Endothelial cell (in vitro differentiated cells): Measurements from ENCODE around the gene HS3ST5. TPM values are rescaled to one million over a fixed set of nuclear protein-coding genes. Genes with fewer than 3 reads are reported as not detected.

ENCODE experiments used
- DNase-seq: peaks from one replicate; pipeline ENCODE4 v3.0.0; 2021; ENCODE audit warnings: low spot score
- H3K27ac Mint-ChIP-seq: one replicate; pipeline ENCODE4 v1.8.0; 2021; ENCODE audit warnings: mixed read lengths, inconsistent platforms; ENCODE audit not compliant: unreplicated experiment
- H3K27me3 Mint-ChIP-seq: one replicate; pipeline ENCODE4 v1.8.0; 2021; ENCODE audit warnings: mild to moderate bottlenecking, moderate library complexity, mixed read lengths, inconsistent platforms; ENCODE audit not compliant: unreplicated experiment
- H3K36me3 Mint-ChIP-seq: one replicate; pipeline ENCODE4 v1.8.0; 2021; ENCODE audit warnings: mild to moderate bottlenecking, low read depth, mixed read lengths, inconsistent platforms; ENCODE audit not compliant: unreplicated experiment
- H3K4me1 Mint-ChIP-seq: one replicate; pipeline ENCODE4 v1.8.0; 2021; ENCODE audit warnings: mild to moderate bottlenecking, mixed read lengths, inconsistent platforms; ENCODE audit not compliant: unreplicated experiment
- H3K4me3 Mint-ChIP-seq: one replicate; pipeline ENCODE4 v1.8.0; 2021; ENCODE audit warnings: mild to moderate bottlenecking, mixed read lengths, inconsistent platforms; ENCODE audit not compliant: unreplicated experiment
- H3K9me3 Mint-ChIP-seq: one replicate; pipeline ENCODE4 v1.8.0; 2021; ENCODE audit warnings: mixed read lengths, inconsistent platforms; ENCODE audit not compliant: unreplicated experiment
- CTCF ChIP-seq: fragments of 200-600 bp; sonication (generic); IDR thresholded peaks from one replicate; pipeline ENCODE4 v1.5.0; 2021; ENCODE audit warnings: antibody characterized with exemption; ENCODE audit not compliant: unreplicated experiment
- total RNA-seq: library from RNA; stranded (reverse); fragmentation: NEBNext Ultra II Directional; extraction: Animal tissue kit (Norgen Biotek cat#: 25700); gene quantifications from one replicate; pipeline ENCODE4 v1.2.1, GENCODE V29; 2021; ENCODE audit not compliant: unreplicated experiment

Gene HS3ST5
- total RNA-seq, 1 donor from 2014 or later = 0.51 TPM

GRCh38 chr6:114176726-114177125, 166.1 kb downstream of the HS3ST5 start:
- Mint-ChIP-seq H3K9me3 (no peaks in the 10 kb centered on the region), H3K27me3 (no peaks in the 10 kb centered on the region), H3K4me3 (no peak overlapping the region), H3K27ac (peak overlapping the region; percentile 80), H3K4me1 (peaks cover 24% of the 10 kb centered on the region), H3K36me3 (no peaks in the 10 kb centered on the region)
- no peak for DNase-seq
- TF ChIP-seq CTCF = no peak

DNA sequence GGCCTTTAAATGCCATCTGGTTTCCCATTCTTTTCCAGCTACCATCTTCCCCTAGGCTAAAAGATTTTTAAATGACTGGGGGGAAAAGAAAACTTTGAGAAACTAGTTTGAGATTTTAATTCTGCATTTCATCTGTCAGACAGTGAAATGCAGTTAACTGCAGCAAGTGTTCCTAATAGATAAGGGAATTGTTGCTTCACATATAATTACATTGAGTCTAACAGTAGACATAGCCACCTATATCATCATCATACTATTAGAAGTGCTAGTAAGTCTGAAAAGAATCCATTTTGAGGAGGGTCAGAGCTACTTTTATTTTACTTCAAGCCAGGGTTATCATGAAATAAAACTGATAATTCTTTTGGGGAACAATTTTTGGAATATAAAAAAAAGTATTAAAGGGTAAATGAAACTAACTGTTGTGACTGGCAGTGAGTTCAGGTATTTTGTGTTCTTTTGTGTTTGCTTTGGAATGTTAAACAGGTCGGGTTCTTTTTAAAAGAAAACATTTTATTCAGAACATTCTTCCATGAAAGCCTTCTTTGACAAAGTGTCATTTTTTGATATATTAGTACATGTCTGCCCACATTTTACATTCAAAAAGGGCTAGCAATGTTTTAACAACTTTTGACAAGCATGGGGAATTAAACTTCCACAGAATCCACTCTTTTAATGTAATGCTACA, 170.1 kb downstream of the HS3ST5 start:
- H3K4me1 Mint-ChIP-seq = peaks cover 16% of the 10 kb centered on the region
- H3K36me3 Mint-ChIP-seq = no peaks in the 10 kb centered on the region
- no peaks in the 10 kb centered on the region for H3K27me3 Mint-ChIP-seq
- no peak for TF ChIP-seq CTCF
- no peak for DNase-seq
- no peaks in the 10 kb centered on the region for H3K9me3 Mint-ChIP-seq
- H3K4me3 Mint-ChIP-seq = no peak overlapping the region
- no peak overlapping the region for H3K27ac Mint-ChIP-seq

DNA sequence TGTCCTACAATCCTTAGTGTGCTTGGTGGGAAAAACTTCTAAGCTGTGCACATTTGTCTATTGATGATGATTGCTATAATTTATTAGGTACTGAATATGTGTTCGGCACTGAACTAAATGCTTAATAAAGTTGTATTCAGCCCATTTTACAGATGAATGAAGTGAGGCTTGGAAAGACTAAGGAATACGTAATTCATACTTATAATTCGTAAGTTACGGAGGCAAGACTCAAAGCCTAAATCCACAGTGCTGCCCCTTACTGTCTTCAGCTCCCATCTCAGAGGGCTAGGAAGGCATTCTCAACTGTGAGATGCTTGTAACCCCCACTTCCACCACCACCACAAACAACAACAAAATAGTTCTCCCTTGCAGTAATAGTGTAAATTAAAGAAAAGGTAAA, 171.3 kb downstream of the HS3ST5 start:
- no peak for TF ChIP-seq CTCF
- H3K27ac Mint-ChIP-seq = no peak overlapping the region
- H3K4me1 Mint-ChIP-seq = peaks cover 12% of the 10 kb centered on the region
- no peaks in the 10 kb centered on the region for H3K36me3 Mint-ChIP-seq
- no peaks in the 10 kb centered on the region for H3K9me3 Mint-ChIP-seq
- DNase-seq = no peak
- H3K4me3 Mint-ChIP-seq = no peak overlapping the region
- no peaks in the 10 kb centered on the region for H3K27me3 Mint-ChIP-seq

DNA sequence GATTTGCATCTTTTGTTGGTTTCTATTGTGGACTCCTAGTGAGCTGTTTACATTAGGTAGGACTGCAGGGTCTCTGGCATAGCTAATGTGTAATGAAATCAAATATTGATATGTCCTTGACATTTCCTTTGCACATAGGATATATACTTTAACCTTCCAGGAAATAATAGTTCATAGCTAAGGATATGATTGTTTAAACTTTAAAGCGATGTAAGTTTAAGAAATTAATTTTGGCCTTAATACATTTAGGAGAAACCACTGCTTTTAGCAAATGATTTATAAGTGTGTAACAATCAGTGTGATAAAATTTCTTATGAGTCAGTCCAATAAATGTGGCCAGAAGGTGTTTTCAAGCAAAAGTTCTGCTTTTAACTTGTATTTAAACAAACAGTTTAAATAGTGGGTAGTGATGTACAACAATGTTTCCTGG, 171.8 kb downstream of the HS3ST5 start:
- H3K9me3 Mint-ChIP-seq = no peaks in the 10 kb centered on the region
- no peak overlapping the region for H3K4me3 Mint-ChIP-seq
- no peak overlapping the region for H3K27ac Mint-ChIP-seq
- peaks cover 7% of the 10 kb centered on the region for H3K4me1 Mint-ChIP-seq
- H3K27me3 Mint-ChIP-seq = no peaks in the 10 kb centered on the region
- no peaks in the 10 kb centered on the region for H3K36me3 Mint-ChIP-seq
- DNase-seq = no peak
- TF ChIP-seq CTCF = no peak

DNA sequence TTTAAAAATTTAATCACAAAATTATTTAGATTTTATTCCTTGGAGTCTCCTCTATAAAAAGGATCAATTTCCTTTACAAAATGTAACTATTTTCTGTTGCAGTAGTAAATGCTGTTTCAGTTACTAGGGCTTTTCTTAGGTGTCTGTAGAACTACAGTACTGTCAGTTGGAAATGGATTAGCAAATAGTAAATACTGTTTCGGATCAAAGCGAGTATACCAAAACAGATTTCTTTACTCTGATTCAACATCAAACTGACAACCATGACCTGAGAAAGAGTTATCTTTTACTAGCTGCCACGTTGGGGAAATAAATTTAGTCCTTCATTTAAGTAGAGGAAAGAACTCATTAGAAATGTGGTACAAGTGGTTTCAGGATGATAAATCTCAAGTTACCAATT, 172.5 kb downstream of the HS3ST5 start:
- no peak overlapping the region for H3K4me3 Mint-ChIP-seq
- peaks cover 6% of the 10 kb centered on the region for H3K4me1 Mint-ChIP-seq
- no peaks in the 10 kb centered on the region for H3K27me3 Mint-ChIP-seq
- no peak for TF ChIP-seq CTCF
- H3K9me3 Mint-ChIP-seq = no peaks in the 10 kb centered on the region
- no peak overlapping the region for H3K27ac Mint-ChIP-seq
- DNase-seq = no peak
- H3K36me3 Mint-ChIP-seq = no peaks in the 10 kb centered on the region
